AG09319 (cell line): ENCODE data around the gene PDE4B.

Experiments
- DNase-seq: peaks from one replicate; pipeline ENCODE4 v3.0.0-alpha.2; 2010; ENCODE audit warnings: low read depth; ENCODE audit errors: extremely low read depth
- TF ChIP-seq, protein P1 (sequence below): IDR thresholded peaks from 2 replicates; pipeline ENCODE4 v1.5.1; 2011; ENCODE audit warnings: low read depth, mild to moderate bottlenecking, inconsistent platforms, low read length, moderate library complexity

Gene PDE4B

DNA sequence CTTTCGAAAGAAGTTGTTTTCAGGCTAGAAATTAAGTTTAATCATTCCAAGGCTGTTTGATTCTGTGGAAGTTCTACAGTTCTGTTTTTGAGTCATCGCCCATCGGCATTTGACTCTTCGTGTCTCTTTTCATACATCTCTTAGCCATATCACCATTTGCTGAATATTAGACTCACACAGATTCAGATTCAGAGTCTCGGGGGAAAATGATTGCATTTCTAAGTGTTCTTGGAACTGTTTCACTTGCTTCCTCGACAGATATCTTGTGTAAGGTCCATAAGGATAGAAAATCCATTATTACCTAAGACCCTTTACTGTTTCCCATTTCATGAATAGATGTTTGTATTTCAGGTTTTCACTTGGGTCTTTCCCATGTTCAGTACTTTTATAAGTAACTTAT lies 504.3 kb downstream of the PDE4B start:
- no peak for DNase-seq
- TF ChIP-seq, protein P1, sequence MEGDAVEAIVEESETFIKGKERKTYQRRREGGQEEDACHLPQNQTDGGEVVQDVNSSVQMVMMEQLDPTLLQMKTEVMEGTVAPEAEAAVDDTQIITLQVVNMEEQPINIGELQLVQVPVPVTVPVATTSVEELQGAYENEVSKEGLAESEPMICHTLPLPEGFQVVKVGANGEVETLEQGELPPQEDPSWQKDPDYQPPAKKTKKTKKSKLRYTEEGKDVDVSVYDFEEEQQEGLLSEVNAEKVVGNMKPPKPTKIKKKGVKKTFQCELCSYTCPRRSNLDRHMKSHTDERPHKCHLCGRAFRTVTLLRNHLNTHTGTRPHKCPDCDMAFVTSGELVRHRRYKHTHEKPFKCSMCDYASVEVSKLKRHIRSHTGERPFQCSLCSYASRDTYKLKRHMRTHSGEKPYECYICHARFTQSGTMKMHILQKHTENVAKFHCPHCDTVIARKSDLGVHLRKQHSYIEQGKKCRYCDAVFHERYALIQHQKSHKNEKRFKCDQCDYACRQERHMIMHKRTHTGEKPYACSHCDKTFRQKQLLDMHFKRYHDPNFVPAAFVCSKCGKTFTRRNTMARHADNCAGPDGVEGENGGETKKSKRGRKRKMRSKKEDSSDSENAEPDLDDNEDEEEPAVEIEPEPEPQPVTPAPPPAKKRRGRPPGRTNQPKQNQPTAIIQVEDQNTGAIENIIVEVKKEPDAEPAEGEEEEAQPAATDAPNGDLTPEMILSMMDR, result no peak

DNA sequence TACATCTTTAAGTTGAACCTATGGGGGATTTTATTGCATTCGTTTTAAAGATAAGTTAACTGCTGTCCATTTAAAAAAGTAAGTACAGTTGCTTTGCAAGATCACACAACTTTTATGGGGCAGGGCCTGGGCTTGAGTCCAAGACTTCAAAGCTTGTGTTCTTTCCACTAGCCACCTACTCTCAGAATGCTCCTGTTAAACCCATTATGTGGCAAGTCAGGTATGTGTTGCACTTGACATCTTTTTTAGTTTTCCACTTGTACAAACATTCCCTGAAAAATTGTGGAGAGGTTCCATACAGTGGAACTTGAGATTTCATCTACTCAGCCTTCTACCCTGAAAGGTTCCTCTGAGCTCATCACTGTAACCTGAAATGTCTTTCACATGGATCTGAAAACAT lies 505.8 kb downstream of the PDE4B start:
- TF ChIP-seq, protein P1, result no peak
- DNase-seq, result no peak

DNA sequence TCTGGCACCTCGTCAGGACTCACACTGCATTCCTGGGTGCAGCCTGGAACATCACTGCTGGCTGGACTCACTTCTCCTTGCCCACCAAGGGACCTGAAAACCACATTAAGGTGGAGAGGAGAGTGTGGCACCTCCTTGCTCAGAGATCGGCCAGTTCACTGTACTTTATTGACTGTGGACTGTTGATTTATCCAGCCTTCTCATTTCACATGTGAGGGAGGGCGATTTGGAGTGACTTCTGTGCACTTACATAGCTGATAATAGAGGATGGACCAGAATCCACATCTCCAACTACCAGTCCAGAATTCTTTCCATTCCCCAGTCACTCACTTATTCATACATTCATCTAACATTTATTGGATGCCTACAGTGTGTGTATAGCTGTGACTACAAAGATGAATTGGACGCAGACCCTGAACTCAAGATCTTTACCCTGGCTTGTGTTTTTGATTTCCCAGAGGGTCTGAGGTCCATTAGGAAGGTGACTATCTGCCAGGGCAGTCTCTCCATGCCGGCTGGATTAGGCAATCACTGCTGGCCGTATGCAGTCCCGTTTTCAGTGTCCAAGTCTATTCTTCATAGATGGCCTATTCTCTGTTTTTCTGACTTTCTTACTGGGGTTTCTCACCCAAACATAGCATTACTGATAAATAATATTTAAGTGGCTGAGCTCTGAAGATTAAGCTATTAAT lies 507.7 kb downstream of the PDE4B start:
- no peak for DNase-seq
- TF ChIP-seq, protein P1, result no peak

DNA sequence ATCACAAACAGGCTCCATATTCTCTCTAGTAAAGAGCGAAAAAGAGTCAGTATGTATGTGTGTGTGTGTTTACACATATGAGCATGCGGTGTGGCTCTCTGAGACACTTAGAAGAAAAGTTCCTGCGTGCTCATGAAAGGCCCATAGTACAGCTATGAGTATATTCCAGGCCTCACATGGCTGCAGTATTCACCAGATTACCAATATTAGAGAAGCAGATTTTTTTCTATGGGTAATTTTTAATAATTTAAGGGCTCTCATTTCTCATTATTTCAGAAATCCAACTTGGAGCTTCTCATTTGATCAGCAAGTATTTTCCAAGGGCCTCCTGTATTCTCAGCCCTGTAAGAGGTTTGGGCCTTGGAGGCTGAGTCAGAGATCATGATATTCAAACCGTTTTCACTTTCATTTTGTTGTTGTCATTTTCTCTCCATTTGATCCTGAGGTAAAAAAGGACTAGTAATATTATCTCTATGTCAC lies 508.3 kb downstream of the PDE4B start:
- TF ChIP-seq, protein P1, result no peak
- peak; percentile 25 for DNase-seq

DNA sequence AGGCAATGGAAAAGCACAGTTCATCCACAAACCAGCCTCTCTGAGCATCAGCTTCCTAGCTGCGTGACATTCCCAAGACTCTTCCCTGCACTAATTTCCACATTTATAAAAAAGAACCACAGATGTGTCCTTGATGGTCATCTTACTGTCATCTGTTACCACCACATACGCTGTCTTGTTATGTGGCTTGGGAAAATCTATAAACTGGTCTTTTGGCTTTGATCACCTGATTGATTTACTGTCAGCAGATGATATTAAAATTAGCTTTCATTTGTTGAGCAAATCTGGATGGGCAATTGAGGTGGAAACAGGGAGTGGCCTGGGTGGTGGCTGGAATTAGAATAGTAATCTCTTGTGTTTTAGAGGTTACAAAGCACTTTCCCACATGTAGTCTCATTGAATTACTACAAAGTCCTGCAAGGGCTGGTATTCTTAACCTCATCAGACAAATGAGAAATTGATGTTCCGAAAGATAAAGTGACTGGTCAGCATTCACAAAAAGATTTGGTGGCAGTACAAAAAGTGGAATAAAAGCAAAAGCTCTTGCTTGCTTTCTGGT lies 509.6 kb downstream of the PDE4B start:
- TF ChIP-seq, protein P1, result no peak

DNA sequence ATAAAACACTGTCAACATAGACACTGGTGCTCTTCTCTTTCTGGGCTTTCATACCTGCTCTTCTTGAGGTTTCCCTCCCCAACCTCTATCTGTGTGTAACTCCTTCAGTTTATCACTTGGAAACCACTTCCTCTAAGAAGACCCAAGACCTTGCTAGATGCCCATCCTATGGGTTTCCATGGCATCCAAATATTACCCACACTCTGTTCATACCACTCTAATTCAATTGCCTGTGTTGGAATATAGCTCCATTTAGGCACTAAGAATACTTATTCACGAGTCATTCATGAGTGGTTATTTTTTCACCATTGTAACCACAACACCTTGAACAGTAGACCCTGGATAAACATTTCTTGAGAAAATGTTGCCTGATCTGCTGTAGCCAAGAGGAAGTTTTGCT lies 510.1 kb downstream of the PDE4B start:
- TF ChIP-seq, protein P1, result no peak
- no peak for DNase-seq

More for the DNA sequence above, 509.6 kb downstream of the PDE4B start:
- no peak for DNase-seq

DNA sequence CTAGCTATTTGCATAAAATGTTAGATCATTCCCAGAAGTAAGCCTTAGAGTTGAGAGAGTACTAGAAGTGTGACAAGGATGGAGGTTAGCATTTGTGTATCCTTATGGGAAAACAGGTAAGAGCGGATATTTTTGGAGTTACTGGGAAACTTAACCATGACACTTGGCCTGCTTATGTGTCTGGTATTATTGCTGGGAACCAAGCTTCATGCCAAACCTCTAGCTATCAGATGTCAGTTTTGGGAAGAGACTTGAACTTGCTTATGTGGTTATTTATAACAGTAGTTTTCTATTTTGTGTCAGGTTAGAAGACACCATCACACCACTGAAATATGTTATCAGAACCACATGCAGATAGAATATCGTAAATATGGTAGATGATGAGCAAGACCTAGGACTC lies 511.0 kb downstream of the PDE4B start:
- TF ChIP-seq, protein P1, result no peak
- DNase-seq, result no peak
